Stimulated activated naive CD8-positive, alpha-beta T cell treated with anti-CD3 and anti-CD28 coated beads, Interleukin-15, Interleukin-2, amounts not matched to agents 100 U/mL and 50 U/mL, for 24 hours (primary cell): Measurements from ENCODE around the gene TMEM89.

Experiments used
- ATAC-seq: fragments of 150-1000 bp; cut with Tn5 transposase; one replicate; pipeline ENCODE4 v1.10.0; 2021
- DNase-seq: peaks from one replicate; pipeline ENCODE4 v3.0.0; 2021

TMEM89 gene

GRCh38 chr3:48641396-48641795, 19.8 kb upstream of the TMEM89 start:
- ATAC-seq (no peak), DNase-seq (no peak)

- ATAC-seq: no peak
- DNase-seq: no peak
Measured at GRCh38 chr3:48639944-48640606, 18.5 kb upstream of the TMEM89 start.

- ATAC-seq (no peak), DNase-seq (no peak)
Measured at GRCh38 chr3:48637305-48637704, 15.7 kb upstream of the TMEM89 start.

- DNase-seq (no peak), ATAC-seq (no peak)
Measured at GRCh38 chr3:48636149-48636655, 14.6 kb upstream of the TMEM89 start.

- peak; percentile 96 for ATAC-seq
- peak; percentile 97 for DNase-seq
Measured at GRCh38 chr3:48635222-48636021, 13.9 kb upstream of the TMEM89 start, which contains the start of gene SLC26A6. TSS of gene SLC26A6 (minus strand) at chr3:48635461. CDS start at chr3:48635393, 68 bp downstream.

- ATAC-seq: peak; percentile 39
- DNase-seq: peak; percentile 75
Measured at GRCh38 chr3:48634661-48635221, 13.2 kb upstream of the TMEM89 start.

- ATAC-seq: no peak
- no peak for DNase-seq
Measured at GRCh38 chr3:48633743-48634142, 12.2 kb upstream of the TMEM89 start.

- DNase-seq: no peak
Measured at GRCh38 chr3:48633256-48633655, 11.7 kb upstream of the TMEM89 start.

GRCh38 chr3:48631516-48632448, 10.2 kb upstream of the TMEM89 start:
- DNase-seq: no peak
- no peak for ATAC-seq

More at GRCh38 chr3:48633256-48633655, 11.7 kb upstream of the TMEM89 start:
- ATAC-seq: no peak

- DNase-seq (no peak), ATAC-seq (no peak)
Measured at GRCh38 chr3:48630833-48631232, 9.3 kb upstream of the TMEM89 start.

- ATAC-seq (no peak), DNase-seq (no peak)
Measured at GRCh38 chr3:48630407-48630806, 8.8 kb upstream of the TMEM89 start.

- ATAC-seq (no peak), DNase-seq (no peak)
Measured at GRCh38 chr3:48629894-48630293, 8.3 kb upstream of the TMEM89 start.

GRCh38 chr3:48628277-48629017, 6.9 kb upstream of the TMEM89 start:
- DNase-seq (no peak), ATAC-seq (no peak)

GRCh38 chr3:48625600-48625999, 4.0 kb upstream of the TMEM89 start:
- ATAC-seq (no peak), DNase-seq (no peak)

GRCh38 chr3:48624767-48625166, 3.2 kb upstream of the TMEM89 start:
- DNase-seq (no peak), ATAC-seq (no peak)

- no peak for DNase-seq
Measured at GRCh38 chr3:48623851-48624547, 2.4 kb upstream of the TMEM89 start.

GRCh38 chr3:48619541-48620524, 1.7 kb downstream of the TMEM89 start:
- no peak for DNase-seq
- ATAC-seq: no peak

More at GRCh38 chr3:48623851-48624547, 2.4 kb upstream of the TMEM89 start:
- no peak for ATAC-seq

- ATAC-seq (no peak), DNase-seq (no peak)
Measured at GRCh38 chr3:48617559-48617958, 4.0 kb downstream of the TMEM89 start.

- ATAC-seq (peak; percentile 63), DNase-seq (peak; percentile 28)
Measured at GRCh38 chr3:48614044-48614443, 7.5 kb downstream of the TMEM89 start.
